ENCODE results near the gene GFY. TPM values are rescaled to one million over a fixed set of nuclear protein-coding genes. Genes with fewer than 3 reads are reported as not detected.

The GFY gene
- total RNA-seq, 4 donors from 2014 or later = not detected

DNA sequence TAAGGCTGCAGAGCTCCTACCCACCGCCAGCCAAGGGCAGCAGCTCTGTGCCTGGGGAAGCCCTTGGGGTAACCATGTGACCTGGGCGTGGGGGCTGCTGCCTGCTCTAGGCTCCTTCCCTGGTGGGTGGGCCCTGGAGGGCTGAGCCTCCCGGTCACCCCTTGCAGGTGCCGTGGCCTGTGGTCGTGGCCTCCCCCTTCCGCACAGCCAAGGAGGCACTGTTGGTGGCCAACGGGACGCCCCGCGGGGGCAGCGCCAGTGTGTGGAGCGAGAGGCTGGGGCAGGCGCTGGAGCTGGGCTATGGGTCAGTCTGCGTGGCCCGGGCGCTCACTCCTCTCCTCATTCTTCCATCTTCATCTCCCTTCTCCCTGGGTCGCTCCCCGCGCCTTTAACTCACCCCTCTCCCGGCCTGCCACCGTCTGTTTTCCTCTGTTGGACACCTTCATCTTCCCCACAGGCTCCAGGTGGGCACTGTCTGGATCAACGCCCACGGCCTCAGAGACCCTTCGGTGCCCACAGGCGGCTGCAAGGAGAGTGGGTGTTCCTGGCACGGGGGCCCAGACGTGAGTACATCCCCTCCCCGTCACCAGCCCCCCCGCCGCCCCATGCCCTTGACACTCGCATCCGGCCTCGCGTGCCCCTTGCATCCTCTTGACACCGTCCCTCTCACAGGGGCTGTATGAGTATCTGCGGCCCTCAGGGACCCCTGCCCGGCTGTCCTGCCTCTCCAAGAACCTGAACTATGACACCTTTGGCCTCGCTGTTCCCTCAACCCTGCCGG lies 39.0 kb downstream of the GFY start:
- ATAC-seq (ENCODE audit: low FRiP score) (peak; percentile 10), DNase-seq (ENCODE audit: low spot score) (no peak)
- TF ChIP-seq, protein P1, sequence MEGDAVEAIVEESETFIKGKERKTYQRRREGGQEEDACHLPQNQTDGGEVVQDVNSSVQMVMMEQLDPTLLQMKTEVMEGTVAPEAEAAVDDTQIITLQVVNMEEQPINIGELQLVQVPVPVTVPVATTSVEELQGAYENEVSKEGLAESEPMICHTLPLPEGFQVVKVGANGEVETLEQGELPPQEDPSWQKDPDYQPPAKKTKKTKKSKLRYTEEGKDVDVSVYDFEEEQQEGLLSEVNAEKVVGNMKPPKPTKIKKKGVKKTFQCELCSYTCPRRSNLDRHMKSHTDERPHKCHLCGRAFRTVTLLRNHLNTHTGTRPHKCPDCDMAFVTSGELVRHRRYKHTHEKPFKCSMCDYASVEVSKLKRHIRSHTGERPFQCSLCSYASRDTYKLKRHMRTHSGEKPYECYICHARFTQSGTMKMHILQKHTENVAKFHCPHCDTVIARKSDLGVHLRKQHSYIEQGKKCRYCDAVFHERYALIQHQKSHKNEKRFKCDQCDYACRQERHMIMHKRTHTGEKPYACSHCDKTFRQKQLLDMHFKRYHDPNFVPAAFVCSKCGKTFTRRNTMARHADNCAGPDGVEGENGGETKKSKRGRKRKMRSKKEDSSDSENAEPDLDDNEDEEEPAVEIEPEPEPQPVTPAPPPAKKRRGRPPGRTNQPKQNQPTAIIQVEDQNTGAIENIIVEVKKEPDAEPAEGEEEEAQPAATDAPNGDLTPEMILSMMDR (IDR thresholded peaks at IDR 0.05) = no peak

DNA sequence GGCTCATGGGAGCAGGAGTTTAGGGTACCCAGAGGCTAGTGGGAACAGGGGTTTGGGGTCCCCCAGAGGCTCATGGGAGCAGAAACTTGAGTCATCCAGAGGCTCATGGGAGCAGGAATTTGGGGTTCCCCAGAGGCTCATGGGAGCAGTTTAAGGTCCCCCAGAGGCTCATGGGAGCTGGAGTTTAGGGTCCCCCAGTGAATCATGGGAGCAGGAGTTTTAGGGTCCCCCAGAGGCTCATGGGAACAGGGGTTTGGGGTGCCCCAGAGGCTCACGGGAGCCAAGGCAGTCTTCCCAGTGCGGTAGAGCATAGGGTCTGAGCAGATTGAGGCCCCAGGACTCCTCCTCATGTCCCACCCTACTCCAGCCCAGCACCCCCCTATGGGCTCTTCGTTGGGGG lies 40.2 kb downstream of the GFY start:
- DNase-seq (ENCODE audit: low spot score) (no peak), ATAC-seq (ENCODE audit: low FRiP score) (no peak)
- TF ChIP-seq, protein P1 (IDR thresholded peaks at IDR 0.05) = no peak

DNA sequence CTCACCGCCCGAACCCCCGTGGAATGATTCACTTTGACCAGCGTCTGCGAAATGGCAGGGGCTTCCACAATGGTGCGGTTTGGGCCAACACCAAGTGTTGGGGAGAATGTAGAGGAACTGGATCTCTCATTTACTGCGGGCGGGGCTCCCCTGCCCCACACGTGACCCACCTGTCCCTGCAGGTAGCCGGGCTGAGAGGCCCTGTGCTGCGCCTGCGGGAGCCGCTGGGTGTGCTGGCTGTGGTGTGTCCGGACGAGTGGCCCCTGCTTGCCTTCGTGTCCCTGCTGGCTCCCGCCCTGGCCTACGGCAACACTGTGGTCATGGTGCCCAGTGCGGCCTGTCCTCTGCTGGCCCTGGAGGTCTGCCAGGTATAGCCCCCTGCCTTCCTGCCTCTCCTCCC lies 43.0 kb downstream of the GFY start:
- ATAC-seq (ENCODE audit: low FRiP score) (no peak), DNase-seq (ENCODE audit: low spot score) (no peak)
- TF ChIP-seq, protein P1 (IDR thresholded peaks at IDR 0.05) = no peak

DNA sequence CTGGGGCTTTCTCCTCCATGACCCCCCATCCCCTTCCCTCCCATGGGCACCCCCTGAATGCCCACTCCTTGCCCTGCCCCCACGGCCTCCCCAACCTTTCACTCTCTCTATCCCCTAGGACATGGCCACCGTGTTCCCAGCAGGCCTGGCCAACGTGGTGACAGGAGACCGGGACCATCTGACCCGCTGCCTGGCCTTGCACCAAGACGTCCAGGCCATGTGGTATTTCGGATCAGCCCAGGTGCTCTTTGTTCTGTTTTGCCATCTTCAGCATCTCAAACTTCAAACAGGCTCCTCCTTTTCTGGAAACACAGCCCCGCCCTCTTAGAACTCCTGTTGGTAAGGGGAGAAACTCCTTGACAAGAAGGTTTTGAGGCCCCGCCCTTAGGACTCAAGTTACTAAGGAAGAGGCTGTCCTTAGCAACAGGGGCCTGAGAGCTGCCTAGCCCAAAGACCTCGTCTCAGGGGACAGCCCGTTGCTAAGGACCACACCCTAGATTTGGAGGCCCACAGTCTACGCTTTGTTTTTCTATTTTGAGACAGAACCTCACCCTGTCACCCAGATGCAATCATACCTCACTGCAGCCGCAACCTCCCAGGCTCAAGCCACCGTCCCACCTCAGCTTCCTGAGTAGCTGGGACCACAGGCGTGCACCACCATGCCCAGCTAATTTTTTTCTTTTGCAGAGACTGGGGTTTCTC lies 43.7 kb downstream of the GFY start:
- no peak for DNase-seq (ENCODE audit: low spot score)
- TF ChIP-seq, protein P1 (IDR thresholded peaks at IDR 0.05) = no peak
- peak; percentile 25 for ATAC-seq (ENCODE audit: low FRiP score)

DNA sequence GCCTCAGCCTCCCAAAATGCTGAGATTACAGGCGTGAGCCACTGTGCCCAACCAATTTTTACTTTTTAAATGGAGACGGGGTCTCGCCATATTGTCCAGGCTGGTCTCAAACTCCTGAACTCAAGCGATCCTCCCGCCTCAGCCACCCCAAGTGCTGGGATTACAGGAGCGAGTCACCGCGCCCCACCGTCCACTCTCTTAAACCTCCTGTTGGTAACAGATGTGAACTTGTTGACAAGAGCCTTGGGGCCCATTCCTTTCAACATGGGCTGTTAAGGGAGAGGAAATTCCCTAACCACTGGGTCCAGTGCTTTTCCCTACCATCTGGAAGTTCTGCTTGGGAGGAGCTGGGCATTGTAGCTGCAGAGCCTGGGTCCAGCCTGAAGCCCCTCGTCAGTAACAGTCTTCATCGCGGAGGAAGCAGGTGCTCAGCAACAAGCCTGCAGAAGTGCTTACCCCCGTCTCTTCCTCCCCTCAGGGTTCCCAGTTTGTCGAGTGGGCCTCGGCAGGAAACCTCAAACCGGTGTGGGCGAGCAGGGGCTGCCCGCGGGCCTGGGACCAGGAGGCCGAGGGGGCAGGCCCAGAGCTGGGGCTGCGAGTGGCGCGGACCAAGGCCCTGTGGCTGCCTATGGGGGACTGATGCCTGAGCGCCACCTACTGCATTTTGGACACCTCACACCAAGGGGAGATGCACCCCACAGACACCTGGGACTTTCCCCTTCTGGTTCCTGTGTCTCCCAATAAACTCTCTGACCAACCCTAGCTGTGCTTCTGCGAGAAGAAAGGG lies 44.8 kb downstream of the GFY start:
- TF ChIP-seq, protein P1 (IDR thresholded peaks at IDR 0.05) = no peak
- DNase-seq (ENCODE audit: low spot score) (no peak), ATAC-seq (ENCODE audit: low FRiP score) (no peak)

DNA sequence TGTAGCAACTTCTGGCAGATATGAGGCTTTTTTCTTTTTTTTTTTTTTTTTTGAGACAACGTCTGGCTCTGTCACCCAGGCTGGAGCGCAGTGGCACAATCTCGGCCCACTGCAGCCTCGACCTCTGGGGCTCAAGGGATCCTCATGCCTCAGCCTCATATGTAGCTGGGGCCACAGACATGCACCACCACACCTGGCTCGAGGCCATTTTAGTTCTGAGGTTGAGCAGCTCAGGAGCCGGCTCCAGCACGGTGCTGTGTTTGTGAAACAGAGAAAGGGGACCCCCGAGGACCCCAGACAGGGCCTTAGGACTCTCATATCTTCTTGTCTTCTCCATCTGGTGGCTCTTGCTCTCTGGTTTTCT lies 45.4 kb downstream of the GFY start:
- TF ChIP-seq, protein P1 (IDR thresholded peaks at IDR 0.05) = no peak
- DNase-seq (ENCODE audit: low spot score) (no peak), ATAC-seq (ENCODE audit: low FRiP score) (no peak)
